Right renal cortex interstitium (tissue), 3 donors: ENCODE results near the gene CNTNAP2. TPM values are rescaled to one million over a fixed set of nuclear protein-coding genes. Genes with fewer than 3 reads are reported as not detected.

Experiments used
- DNase-seq, 3 donors: peaks; one replicate each; pipeline ENCODE4 v3.0.0-alpha.2; 2013; ENCODE audit warnings: low read depth in 3 of 3, low spot score in 2 of 3
- polyA plus RNA-seq, 3 donors: library from polyadenylated mRNA; unstranded; fragments of 120-200 nt; gene quantifications; one replicate each; pipeline ENCODE4 v1.2.1, GENCODE V29; 2013; ENCODE audit not compliant: insufficient read length in 3 of 3

Gene CNTNAP2
- polyA plus RNA-seq, 3 donors = 21.2 to 29.0 (median 25.8) TPM

- no peak for DNase-seq
Observed at GRCh38 chr7:148382596-148382995, 2266.0 kb downstream of the CNTNAP2 start.

- DNase-seq = no peak
Observed at GRCh38 chr7:148383651-148384050, 2267.1 kb downstream of the CNTNAP2 start.

- no peak for DNase-seq
Observed at GRCh38 chr7:148385009-148385682, 2268.5 kb downstream of the CNTNAP2 start.

GRCh38 chr7:148390381-148390780 lies 2273.8 kb downstream of the CNTNAP2 start:
- no peak for DNase-seq

GRCh38 chr7:148391591-148391990 lies 2275.0 kb downstream of the CNTNAP2 start:
- no peak for DNase-seq

GRCh38 chr7:148394582-148394981 lies 2278.0 kb downstream of the CNTNAP2 start:
- no peak for DNase-seq

GRCh38 chr7:148395352-148395811 lies 2278.8 kb downstream of the CNTNAP2 start:
- DNase-seq = no peak

- no peak for DNase-seq
Observed at GRCh38 chr7:148395990-148396716, 2279.6 kb downstream of the CNTNAP2 start.

GRCh38 chr7:148397056-148397455 lies 2280.5 kb downstream of the CNTNAP2 start:
- DNase-seq = no peak

GRCh38 chr7:148397551-148397950 lies 2280.9 kb downstream of the CNTNAP2 start:
- DNase-seq = no peak

GRCh38 chr7:148397985-148398384 lies 2281.4 kb downstream of the CNTNAP2 start:
- no peak for DNase-seq

- no peak for DNase-seq
Observed at GRCh38 chr7:148398844-148399365, 2282.3 kb downstream of the CNTNAP2 start.

- no peak for DNase-seq
Observed at GRCh38 chr7:148400101-148400500, 2283.5 kb downstream of the CNTNAP2 start.

- no peak for DNase-seq
Observed at GRCh38 chr7:148402159-148402558, 2285.6 kb downstream of the CNTNAP2 start.

- DNase-seq = no peak
Observed at GRCh38 chr7:148403466-148403993, 2286.9 kb downstream of the CNTNAP2 start.

GRCh38 chr7:148408307-148408706 lies 2291.7 kb downstream of the CNTNAP2 start:
- no peak for DNase-seq

GRCh38 chr7:148410905-148411304 lies 2294.3 kb downstream of the CNTNAP2 start:
- DNase-seq = no peak

GRCh38 chr7:148412691-148413090 lies 2296.1 kb downstream of the CNTNAP2 start:
- no peak for DNase-seq

GRCh38 chr7:148419856-148420832 lies 2303.5 kb downstream of the CNTNAP2 start:
- DNase-seq = no peak

- DNase-seq = no peak
Observed at GRCh38 chr7:148422030-148422429, 2305.4 kb downstream of the CNTNAP2 start.
